ENCODE data around the gene CMTM8. TPM values are rescaled to one million over a fixed set of nuclear protein-coding genes. Genes with fewer than 3 reads are reported as not detected.
A peak's percentile ranks its signal among the peaks of the same experiment; 100 is the strongest.

CMTM8 gene
- polyA plus RNA-seq, 4 donors: 5.4 to 41.3 (median 8.0) TPM

- Histone ChIP-seq H3K4me1 (ENCODE audit: control insufficient read depth in 3 of 3, insufficient read depth in 2 of 3, low read depth in 1 of 3, low read length in 2 of 3) (peaks cover 0 to 4% (median 0%) of the 10 kb centered on the region in 3 donors), H3K9me3 (ENCODE audit: control insufficient read depth in 2 of 2, insufficient read depth in 1 of 2, low read depth in 1 of 2, low read length in 1 of 2) (no peaks in the 10 kb centered on the region), H3K27me3 (ENCODE audit: control insufficient read depth in 3 of 3, insufficient read depth in 3 of 3, low read length in 3 of 3) (no peaks in the 10 kb centered on the region), H3K36me3 (ENCODE audit: control insufficient read depth in 3 of 3, insufficient read depth in 2 of 3, low read depth in 1 of 3, low read length in 3 of 3) (no peaks in the 10 kb centered on the region), H3K27ac (ENCODE audit: low read depth in 1 of 3, low read length in 2 of 3) (no peak overlapping the region), H3K4me3 (ENCODE audit: low read depth in 1 of 3, low read length in 3 of 3) (no peak overlapping the region)
- DNase-seq: no peak
- no peak for FAIRE-seq
- WGBS, 3 donors: 87 to 93% (median 88%) methylated on average over 3 of the region's 3 CpGs
Measured at GRCh38 chr3:32198714-32199113, 39.8 kb upstream of the CMTM8 start.

DNA sequence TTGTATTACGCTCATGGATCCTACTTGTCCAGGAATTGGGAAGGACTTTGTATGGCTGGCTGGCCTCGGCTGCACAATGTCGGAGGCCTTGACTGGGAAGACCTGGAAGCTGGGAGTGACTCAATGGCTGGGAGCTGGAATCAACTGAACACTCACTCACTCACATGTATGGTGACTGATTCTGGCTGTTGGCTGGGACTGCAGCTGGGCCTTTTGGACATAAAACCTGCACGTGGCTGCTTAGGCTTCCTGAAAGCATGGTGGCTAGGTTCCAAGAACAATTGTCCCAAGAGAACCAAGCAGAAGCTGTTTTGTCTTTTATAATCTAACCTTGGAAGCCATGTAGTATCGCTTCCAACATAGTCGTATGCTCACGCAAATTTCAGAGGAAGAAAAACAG, 38.0 kb upstream of the CMTM8 start:
- Histone ChIP-seq H3K27ac (ENCODE audit: low read depth in 1 of 3, low read length in 2 of 3) (no peak overlapping the region), H3K4me1 (ENCODE audit: control insufficient read depth in 3 of 3, insufficient read depth in 2 of 3, low read depth in 1 of 3, low read length in 2 of 3) (peaks cover 0 to 4% (median 0%) of the 10 kb centered on the region in 3 donors), H3K36me3 (ENCODE audit: control insufficient read depth in 3 of 3, insufficient read depth in 2 of 3, low read depth in 1 of 3, low read length in 3 of 3) (no peaks in the 10 kb centered on the region), H3K4me3 (ENCODE audit: low read depth in 1 of 3, low read length in 3 of 3) (no peak overlapping the region), H3K9me3 (ENCODE audit: control insufficient read depth in 2 of 2, insufficient read depth in 1 of 2, low read depth in 1 of 2, low read length in 1 of 2) (no peaks in the 10 kb centered on the region), H3K27me3 (ENCODE audit: control insufficient read depth in 3 of 3, insufficient read depth in 3 of 3, low read length in 3 of 3) (no peaks in the 10 kb centered on the region)
- no peak for FAIRE-seq
- 76 to 86% (median 84%) methylated on average over 7 of the region's 7 CpGs for WGBS, 3 donors
- DNase-seq: no peak

- WGBS, 3 donors: 68 to 88% (median 79%) methylated on average over 10 of the region's 10 CpGs
- DNase-seq (no peak), FAIRE-seq (no peak)
- no peak overlapping the region for H3K4me3 ChIP-seq (ENCODE audit: low read depth in 1 of 3, low read length in 3 of 3)
- no peaks in the 10 kb centered on the region for H3K9me3 ChIP-seq (ENCODE audit: control insufficient read depth in 2 of 2, insufficient read depth in 1 of 2, low read depth in 1 of 2, low read length in 1 of 2)
- no peaks in the 10 kb centered on the region for H3K27me3 ChIP-seq (ENCODE audit: control insufficient read depth in 3 of 3, insufficient read depth in 3 of 3, low read length in 3 of 3)
- peaks cover 0 to 4% (median 0%) of the 10 kb centered on the region in 3 donors for H3K4me1 ChIP-seq (ENCODE audit: control insufficient read depth in 3 of 3, insufficient read depth in 2 of 3, low read depth in 1 of 3, low read length in 2 of 3)
- no peaks in the 10 kb centered on the region for H3K36me3 ChIP-seq (ENCODE audit: control insufficient read depth in 3 of 3, insufficient read depth in 2 of 3, low read depth in 1 of 3, low read length in 3 of 3)
- H3K27ac ChIP-seq (ENCODE audit: low read depth in 1 of 3, low read length in 2 of 3): no peak overlapping the region
Measured at GRCh38 chr3:32200992-32201758, 37.3 kb upstream of the CMTM8 start.

DNA sequence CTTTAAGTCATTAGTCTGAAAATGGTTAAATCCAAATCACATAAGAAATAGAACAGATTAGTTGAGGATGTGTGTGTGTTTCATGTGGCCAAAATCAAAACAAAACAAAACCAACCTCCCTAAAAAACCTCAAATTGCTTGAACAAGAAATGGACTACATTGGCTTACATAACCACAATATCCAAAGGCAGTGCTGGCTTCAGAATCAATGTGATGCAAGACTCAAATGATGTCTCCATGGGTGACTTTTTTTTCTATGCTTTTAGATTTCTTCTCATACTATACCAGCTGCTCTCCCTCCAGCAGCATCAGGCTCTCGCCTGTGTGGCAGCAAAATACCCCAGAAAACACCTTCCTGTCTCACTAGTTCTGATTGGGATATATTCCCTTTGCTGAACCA, 36.0 kb upstream of the CMTM8 start:
- no peak overlapping the region for H3K27ac ChIP-seq (ENCODE audit: low read depth in 1 of 3, low read length in 2 of 3)
- DNase-seq (no peak), FAIRE-seq (no peak)
- H3K4me3 ChIP-seq (ENCODE audit: low read depth in 1 of 3, low read length in 3 of 3): no peak overlapping the region
- peaks cover 0 to 4% (median 0%) of the 10 kb centered on the region in 3 donors for H3K4me1 ChIP-seq (ENCODE audit: control insufficient read depth in 3 of 3, insufficient read depth in 2 of 3, low read depth in 1 of 3, low read length in 2 of 3)
- no peaks in the 10 kb centered on the region for H3K9me3 ChIP-seq (ENCODE audit: control insufficient read depth in 2 of 2, insufficient read depth in 1 of 2, low read depth in 1 of 2, low read length in 1 of 2)
- no peaks in the 10 kb centered on the region for H3K36me3 ChIP-seq (ENCODE audit: control insufficient read depth in 3 of 3, insufficient read depth in 2 of 3, low read depth in 1 of 3, low read length in 3 of 3)
- no peaks in the 10 kb centered on the region for H3K27me3 ChIP-seq (ENCODE audit: control insufficient read depth in 3 of 3, insufficient read depth in 3 of 3, low read length in 3 of 3)
- WGBS, 3 donors: 87 to 92% (median 87%) methylated on average over 1 of the region's 1 CpG

- peak in 1 of 2 donors; percentile 40 for DNase-seq
- Histone ChIP-seq H3K4me3 (ENCODE audit: low read depth in 1 of 3, low read length in 3 of 3) (no peak overlapping the region), H3K27me3 (ENCODE audit: control insufficient read depth in 3 of 3, insufficient read depth in 3 of 3, low read length in 3 of 3) (no peaks in the 10 kb centered on the region), H3K36me3 (ENCODE audit: control insufficient read depth in 3 of 3, insufficient read depth in 2 of 3, low read depth in 1 of 3, low read length in 3 of 3) (no peaks in the 10 kb centered on the region), H3K4me1 (ENCODE audit: control insufficient read depth in 3 of 3, insufficient read depth in 2 of 3, low read depth in 1 of 3, low read length in 2 of 3) (peaks cover 0 to 4% (median 0%) of the 10 kb centered on the region in 3 donors), H3K27ac (ENCODE audit: low read depth in 1 of 3, low read length in 2 of 3) (no peak overlapping the region), H3K9me3 (ENCODE audit: control insufficient read depth in 2 of 2, insufficient read depth in 1 of 2, low read depth in 1 of 2, low read length in 1 of 2) (no peaks in the 10 kb centered on the region)
- no peak for FAIRE-seq
Measured at GRCh38 chr3:32203854-32204253, 34.6 kb upstream of the CMTM8 start.

GRCh38 chr3:32208447-32208846, 30.0 kb upstream of the CMTM8 start:
- no peaks in the 10 kb centered on the region for H3K4me1 ChIP-seq (ENCODE audit: control insufficient read depth in 3 of 3, insufficient read depth in 2 of 3, low read depth in 1 of 3, low read length in 2 of 3)
- no peak overlapping the region for H3K27ac ChIP-seq (ENCODE audit: low read depth in 1 of 3, low read length in 2 of 3)
- 89 to 91% (median 89%) methylated on average over 4 of the region's 4 CpGs for WGBS, 3 donors
- no peaks in the 10 kb centered on the region for H3K9me3 ChIP-seq (ENCODE audit: control insufficient read depth in 2 of 2, insufficient read depth in 1 of 2, low read depth in 1 of 2, low read length in 1 of 2)
- H3K4me3 ChIP-seq (ENCODE audit: low read depth in 1 of 3, low read length in 3 of 3): no peak overlapping the region
- no peaks in the 10 kb centered on the region for H3K27me3 ChIP-seq (ENCODE audit: control insufficient read depth in 3 of 3, insufficient read depth in 3 of 3, low read length in 3 of 3)
- no peaks in the 10 kb centered on the region for H3K36me3 ChIP-seq (ENCODE audit: control insufficient read depth in 3 of 3, insufficient read depth in 2 of 3, low read depth in 1 of 3, low read length in 3 of 3)
- FAIRE-seq: no peak
- DNase-seq: no peak

- no peak overlapping the region for H3K27ac ChIP-seq (ENCODE audit: low read depth in 1 of 3, low read length in 2 of 3)
- H3K9me3 ChIP-seq (ENCODE audit: control insufficient read depth in 2 of 2, insufficient read depth in 1 of 2, low read depth in 1 of 2, low read length in 1 of 2): peaks cover 0 to 6% of the 10 kb centered on the region in 2 donors
- no peak for DNase-seq
- no peak overlapping the region for H3K4me3 ChIP-seq (ENCODE audit: low read depth in 1 of 3, low read length in 3 of 3)
- H3K4me1 ChIP-seq (ENCODE audit: control insufficient read depth in 3 of 3, insufficient read depth in 2 of 3, low read depth in 1 of 3, low read length in 2 of 3): peaks cover 0 to 9% (median 0%) of the 10 kb centered on the region in 3 donors
- no peak for FAIRE-seq
- H3K36me3 ChIP-seq (ENCODE audit: control insufficient read depth in 3 of 3, insufficient read depth in 2 of 3, low read depth in 1 of 3, low read length in 3 of 3): no peaks in the 10 kb centered on the region
- WGBS, 3 donors: 84 to 85% (median 84%) methylated on average over 2 of the region's 2 CpGs
- H3K27me3 ChIP-seq (ENCODE audit: control insufficient read depth in 3 of 3, insufficient read depth in 3 of 3, low read length in 3 of 3): peaks cover 0 to 2% (median 0%) of the 10 kb centered on the region in 3 donors
Measured at GRCh38 chr3:32215185-32215584, 23.3 kb upstream of the CMTM8 start.

- FAIRE-seq: no peak
- H3K4me3 ChIP-seq (ENCODE audit: low read depth in 1 of 3, low read length in 3 of 3): peak overlapping the region in 1 of 3 donors; percentile 1
- no peaks in the 10 kb centered on the region for H3K36me3 ChIP-seq (ENCODE audit: control insufficient read depth in 3 of 3, insufficient read depth in 2 of 3, low read depth in 1 of 3, low read length in 3 of 3)
- H3K27me3 ChIP-seq (ENCODE audit: control insufficient read depth in 3 of 3, insufficient read depth in 3 of 3, low read length in 3 of 3): peaks cover 0 to 2% (median 0%) of the 10 kb centered on the region in 3 donors
- DNase-seq: peak; percentile 62 to 81
- peaks cover 0 to 6% of the 10 kb centered on the region in 2 donors for H3K9me3 ChIP-seq (ENCODE audit: control insufficient read depth in 2 of 2, insufficient read depth in 1 of 2, low read depth in 1 of 2, low read length in 1 of 2)
- peak overlapping the region in 1 of 3 donors; percentile 1 for H3K27ac ChIP-seq (ENCODE audit: low read depth in 1 of 3, low read length in 2 of 3)
- peaks cover 0 to 9% (median 0%) of the 10 kb centered on the region in 3 donors for H3K4me1 ChIP-seq (ENCODE audit: control insufficient read depth in 3 of 3, insufficient read depth in 2 of 3, low read depth in 1 of 3, low read length in 2 of 3)
- 19 to 49% (median 38%) methylated on average over 10 of the region's 10 CpGs for WGBS, 3 donors
Measured at GRCh38 chr3:32216172-32216783, 22.2 kb upstream of the CMTM8 start.

Measured in small intestine (tissue), 7 donors.